Stimulated activated CD8-positive, alpha-beta memory T cell treated with anti-CD3 and anti-CD28 coated beads, Interleukin-15, amount 100 ng/mL, for 4 hours (primary cell): Measurements from ENCODE around the gene METRNL.
"Not testable (repeated sequence)": the region's sequence is repeated elsewhere in the genome, so short reads cannot be mapped to it uniquely, and the experiment has no call there.

Experiments used
- DNase-seq, 2 donors: peaks; one replicate each; pipeline ENCODE4 v3.0.0-alpha.2; 2020; ENCODE audit warnings: low read depth in 2 of 2

The METRNL gene, protein sequence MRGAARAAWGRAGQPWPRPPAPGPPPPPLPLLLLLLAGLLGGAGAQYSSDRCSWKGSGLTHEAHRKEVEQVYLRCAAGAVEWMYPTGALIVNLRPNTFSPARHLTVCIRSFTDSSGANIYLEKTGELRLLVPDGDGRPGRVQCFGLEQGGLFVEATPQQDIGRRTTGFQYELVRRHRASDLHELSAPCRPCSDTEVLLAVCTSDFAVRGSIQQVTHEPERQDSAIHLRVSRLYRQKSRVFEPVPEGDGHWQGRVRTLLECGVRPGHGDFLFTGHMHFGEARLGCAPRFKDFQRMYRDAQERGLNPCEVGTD

DNA sequence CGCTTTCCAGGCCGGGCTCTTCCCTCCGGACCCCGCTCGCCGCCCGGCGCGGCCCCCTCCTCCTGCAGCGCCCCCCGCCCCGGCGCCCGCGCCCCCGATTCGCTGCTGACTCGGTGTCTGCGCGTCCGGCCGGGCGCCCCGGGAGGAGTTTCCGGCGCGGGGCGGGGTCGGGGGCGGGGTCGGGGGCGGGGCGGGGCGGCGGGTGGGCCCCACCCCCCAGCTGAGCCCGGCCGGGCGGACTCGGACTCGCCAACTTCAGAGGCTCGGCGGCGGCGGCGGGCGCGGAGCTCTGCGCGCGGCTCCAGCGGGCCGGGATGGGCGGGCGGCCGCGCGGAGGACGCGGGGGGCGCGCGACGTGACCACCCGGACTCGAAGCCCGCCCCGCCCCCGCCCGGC, at the start of gene METRNL:
Gene METRNL (plus strand): TSS at position 258 of the 396 bp plus-strand sequence. CDS start 207 bp downstream, outside the sequence.
- DNase-seq = peak; percentile 15 to 46

DNA sequence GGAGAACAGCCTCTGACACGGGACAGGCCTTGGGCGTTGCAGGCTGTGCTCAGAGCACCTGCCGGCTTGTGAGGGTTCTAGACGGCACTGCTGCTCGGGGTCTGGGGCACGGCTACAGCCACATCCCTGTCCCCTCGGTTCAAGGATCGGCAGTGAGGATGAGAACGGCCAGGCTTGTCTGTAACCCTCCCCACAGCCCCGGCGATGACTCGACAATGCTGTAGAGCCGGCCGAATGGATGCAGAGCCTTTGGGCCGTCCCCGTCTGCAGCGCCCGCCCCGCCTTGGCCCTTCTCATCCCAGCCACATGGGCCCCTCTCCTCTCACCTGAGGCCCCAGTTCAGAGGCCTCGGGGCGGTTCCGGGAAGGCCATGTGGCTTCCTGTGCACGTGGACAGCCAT, 49.0 kb upstream of the METRNL start:
- DNase-seq = no peak

DNA sequence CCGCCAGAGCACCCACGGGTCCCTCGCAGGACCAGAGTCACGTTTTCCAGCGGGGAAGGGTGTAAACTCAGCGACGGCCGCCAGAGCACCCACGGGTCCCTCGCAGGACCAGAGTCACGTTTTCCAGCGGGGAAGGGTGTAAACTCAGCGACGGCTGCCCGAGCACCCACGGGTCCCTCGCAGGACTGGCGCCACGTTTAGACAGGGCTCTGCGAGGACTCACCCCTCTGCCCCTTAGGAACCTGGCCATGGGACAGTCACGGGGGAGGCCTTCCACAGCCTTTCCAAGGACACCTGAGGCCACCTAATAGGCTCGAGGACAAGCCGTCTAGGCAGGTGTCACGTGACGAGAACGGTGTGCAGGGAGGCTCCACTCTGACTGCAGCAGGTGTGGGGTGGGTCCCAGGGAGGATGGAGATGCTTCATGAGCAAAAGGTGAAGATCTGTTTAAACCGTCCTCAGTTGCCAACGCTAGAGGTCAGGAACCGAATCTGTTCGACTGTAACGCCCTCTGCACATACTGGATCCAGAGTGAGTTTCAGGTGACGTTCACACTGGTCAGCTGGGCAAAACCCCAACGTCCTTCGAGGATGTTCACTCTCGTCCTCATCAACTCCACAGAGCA, 48.0 kb upstream of the METRNL start:
- no peak for DNase-seq

DNA sequence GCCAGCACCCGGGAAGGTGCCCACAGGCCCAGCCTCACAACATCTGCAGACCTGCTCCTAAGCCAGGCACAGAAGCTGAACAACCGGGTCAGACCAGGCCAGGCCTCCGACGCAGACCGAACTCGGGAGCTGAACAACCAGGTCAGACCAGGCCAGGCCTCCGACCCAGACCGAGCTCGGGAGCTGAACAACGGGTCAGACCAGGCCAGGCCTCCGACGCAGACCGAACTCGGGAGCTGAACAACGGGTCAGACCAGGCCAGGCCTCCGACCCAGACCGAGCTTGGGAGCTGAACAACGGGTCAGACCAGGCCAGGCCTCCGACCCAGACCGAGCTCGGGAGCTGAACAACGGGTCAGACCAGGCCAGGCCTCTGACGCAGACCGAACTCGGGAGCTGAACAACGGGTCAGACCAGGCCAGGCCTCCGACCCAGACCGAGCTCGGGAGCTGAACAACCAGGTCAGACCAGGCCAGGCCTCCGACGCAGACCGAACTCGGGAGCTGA, 47.4 kb upstream of the METRNL start:
- not testable (repeated sequence) for DNase-seq

DNA sequence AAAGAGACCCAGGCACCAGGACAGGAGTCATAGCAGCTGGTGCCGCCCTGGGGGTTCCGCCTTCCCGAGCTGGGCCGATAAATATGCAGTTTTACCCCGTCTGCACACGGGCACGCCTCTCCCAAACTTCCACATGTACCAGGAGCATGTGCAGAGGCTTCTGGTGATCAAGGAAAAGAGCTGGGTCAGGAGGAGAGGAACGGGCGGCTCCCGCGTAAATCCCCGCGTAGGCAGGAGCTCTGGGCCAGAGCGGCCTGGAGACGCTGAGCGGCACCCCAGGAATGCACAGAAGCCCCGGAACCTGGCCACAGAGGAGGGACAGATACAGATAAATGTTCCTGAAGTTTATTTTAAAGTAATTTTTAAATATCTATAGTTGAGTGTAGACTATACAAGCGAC, 46.6 kb upstream of the METRNL start:
- DNase-seq = no peak

DNA sequence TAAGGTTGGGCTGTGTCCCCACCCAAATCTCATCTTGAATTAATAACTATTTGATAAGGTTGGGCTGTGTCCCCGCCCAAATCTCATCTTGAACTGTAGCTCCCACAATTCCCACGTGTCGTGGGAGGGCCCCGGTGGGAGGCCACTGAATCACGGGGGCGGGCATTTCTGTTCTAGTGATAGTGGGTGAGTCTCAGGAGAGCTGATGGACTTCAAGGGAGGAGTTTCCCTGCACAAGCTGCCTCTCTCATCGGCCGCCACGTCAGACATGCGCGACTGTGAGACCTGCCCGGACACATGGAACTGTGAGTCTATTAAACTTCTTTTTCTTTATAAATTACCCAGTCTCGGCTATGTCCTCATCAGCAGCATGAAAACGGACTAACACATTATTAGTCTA, 44.9 kb upstream of the METRNL start:
- DNase-seq = no peak

DNA sequence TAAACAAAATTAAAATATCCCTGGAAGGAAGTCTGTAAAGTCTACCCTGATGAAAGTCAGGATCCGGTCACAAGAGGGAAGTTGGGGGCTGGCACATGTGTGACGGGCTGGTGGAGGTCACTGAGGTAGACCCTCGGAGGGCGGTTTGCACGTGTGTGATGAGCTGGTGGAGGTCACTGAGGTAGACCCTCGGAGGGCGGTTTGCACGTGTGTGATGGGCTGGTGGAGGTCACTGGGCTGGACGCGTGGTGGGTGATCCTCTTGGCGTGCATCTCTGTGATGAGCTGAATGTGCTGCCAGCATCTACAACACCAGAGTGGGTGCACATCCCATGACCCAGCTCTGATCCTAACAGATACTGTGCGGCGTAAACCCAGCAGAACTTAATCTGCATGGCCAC, 43.7 kb upstream of the METRNL start:
- no peak for DNase-seq

DNA sequence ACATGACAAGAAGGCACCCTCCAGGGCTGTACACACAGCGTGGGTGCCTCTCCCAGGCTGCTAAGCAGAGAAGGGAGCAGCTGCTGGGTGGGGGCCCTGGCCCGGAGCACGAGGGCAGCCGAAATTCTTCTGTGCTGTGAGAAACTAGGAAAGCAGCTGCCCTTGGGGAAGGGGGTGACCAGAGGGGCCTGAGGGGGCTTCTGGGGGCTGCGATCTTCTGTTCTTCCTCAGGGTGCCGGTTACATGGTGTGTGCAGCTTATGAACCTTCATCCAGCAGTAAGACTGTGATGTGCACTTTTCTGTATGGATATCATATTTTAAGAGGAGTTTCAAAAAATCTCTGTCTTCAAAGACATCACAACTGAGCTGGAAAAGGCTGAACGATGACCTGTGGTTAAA, 43.2 kb upstream of the METRNL start:
- no peak for DNase-seq

DNA sequence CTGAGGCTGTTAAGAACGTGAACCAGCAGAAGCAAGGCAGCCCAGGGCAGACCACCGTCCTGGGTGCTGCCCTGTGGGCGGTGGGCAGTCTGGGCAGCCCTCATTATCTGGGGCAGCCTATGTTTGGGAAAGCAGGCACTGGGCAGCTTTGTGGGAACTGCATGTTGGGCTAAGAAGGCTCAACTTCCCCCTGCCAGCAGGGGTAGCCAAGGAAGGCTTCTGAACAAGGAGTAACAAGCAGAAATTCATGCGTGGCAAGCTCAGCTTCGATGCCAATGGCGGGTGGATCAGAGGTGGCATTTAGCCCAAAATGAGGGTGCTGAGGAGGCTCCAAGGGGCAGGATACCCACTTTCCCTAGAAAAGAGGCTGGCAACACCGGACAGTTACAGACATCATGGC, 42.7 kb upstream of the METRNL start:
- DNase-seq = no peak

DNA sequence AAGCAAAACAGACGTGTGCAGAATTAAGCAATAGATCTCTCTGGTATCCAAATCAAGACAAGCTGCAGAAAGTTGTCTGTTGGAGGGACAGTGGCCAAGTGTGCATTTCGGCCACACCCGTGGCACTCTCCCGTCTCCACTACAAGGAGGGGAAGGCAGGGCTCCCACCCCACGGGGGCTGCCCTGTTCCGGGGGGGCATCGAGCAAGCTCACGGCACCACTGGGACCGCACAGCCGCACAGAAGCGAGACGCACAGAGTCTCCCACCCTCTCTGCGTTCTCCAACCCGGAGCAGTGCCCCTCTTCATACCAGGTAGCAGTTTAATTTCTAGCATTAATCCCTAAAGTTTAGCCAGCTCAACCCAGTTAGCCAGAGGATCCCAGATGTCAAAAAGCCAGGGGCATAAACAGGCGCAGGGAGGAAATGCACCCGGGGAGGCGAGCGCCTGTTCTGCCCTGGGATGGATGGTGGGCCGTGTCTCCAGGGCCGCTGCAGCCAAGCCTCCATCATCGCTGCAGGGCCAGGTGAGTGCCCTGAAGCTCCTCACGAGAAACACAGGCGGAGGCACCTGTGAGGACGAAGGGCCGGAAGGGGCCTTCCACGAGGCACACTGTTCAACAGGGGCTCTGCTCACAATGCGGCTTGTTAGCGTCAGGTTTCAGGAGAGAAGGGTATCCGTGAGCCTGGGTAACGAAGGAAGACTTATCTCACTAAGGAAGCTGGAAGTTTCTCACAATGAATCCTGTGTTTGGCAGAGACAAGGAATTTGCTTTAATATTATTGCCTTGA, 42.1 kb upstream of the METRNL start:
- DNase-seq = no peak

DNA sequence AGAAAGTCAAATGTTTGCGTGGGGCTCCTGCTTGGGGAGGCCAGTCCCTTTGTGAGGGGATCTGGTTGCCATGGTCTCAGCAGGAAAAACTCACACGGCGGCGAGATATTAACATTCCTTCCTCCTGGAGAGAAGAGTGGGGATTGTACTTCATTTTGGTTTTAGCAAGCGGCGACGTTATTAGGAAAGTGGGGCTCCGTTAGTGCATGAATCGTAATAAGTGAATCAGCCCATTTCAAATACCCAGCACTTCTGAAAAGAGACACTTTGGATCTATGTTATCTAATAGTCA, 41.6 kb upstream of the METRNL start:
- DNase-seq = no peak

DNA sequence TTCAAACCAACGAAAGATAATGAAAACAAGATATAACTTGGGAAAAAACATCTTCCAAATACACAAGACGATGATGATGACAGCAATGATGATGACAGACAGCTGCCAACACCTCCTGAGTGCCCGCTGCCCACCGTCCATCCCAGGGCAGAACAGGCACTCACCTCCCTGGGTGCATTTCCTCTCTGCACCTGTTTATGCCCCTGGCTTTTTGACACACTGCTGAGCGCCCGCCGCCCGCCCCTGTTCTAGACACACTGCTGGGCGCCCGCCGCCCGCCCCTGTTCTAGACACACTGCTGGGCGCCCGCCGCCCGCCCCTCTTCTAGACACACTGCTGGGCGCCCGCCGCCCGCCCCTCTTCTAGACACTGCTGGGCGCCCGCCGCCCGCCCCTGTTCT, 40.4 kb upstream of the METRNL start:
- not testable (repeated sequence) for DNase-seq

DNA sequence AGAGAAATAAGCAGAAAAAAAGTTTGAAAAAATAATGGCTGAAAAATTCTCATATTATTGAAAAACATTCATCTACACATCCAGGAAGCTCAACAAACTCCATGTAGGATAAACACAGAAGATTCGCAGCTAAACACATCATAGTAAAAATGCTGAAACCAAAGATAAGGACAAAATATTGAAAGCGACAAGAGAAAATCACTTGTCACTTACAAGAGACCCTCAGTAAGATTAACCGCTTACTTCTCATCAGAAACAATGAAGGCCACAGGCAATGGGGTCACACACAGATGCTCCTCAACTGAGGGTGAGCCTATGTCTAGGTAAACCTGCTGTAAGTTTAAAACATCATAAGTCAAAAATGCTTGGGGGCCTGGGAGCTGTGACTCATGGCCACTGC, 38.1 kb upstream of the METRNL start:
- no peak for DNase-seq

DNA sequence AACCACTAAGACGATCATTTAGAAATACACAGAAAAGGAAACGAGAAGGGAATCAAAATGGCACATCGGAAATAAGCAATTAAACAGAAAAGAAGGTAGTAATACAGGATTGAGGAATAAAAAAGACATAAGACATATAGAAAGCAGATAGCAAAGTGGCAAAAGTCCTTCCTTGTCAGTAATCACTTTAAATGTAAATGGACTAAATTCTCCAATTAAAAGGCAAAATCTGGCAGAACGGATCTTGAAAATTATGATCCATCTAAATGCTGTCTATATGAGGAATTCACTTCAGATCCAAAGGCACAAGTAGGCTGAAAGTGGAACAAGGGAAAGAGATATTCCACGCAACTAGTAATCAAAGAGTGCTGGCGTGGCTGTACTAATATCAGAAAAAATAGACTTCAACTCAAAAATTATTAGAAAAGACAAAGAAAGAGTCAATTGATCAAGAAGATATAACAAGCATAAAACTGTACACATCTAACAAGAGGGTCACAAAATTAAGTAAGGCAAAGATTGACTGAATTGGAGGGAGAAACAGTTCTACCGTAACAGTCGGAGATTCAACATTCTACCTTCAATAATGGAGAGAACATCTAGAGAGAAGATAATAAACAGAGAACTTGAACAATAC, 36.8 kb upstream of the METRNL start:
- no peak for DNase-seq

DNA sequence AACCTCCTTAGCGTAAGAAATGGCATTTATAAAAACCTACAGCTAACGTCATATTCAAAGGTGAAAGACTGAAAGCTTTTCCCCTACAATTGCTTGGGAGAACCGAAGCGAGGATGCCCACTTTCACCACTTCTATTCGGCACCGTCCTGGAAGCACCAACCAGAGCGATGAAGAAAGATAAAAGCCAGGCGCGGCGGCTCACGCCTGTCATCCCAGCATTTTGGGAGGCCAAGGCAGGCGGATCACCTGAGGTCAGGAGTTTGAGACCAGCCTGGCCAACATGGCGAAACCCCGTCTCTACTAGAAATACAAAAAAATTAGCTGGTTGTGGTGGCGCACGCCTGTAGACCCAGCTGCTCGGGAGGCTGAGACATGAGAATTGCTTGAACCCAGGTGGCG, 34.9 kb upstream of the METRNL start:
- not testable (repeated sequence) for DNase-seq

DNA sequence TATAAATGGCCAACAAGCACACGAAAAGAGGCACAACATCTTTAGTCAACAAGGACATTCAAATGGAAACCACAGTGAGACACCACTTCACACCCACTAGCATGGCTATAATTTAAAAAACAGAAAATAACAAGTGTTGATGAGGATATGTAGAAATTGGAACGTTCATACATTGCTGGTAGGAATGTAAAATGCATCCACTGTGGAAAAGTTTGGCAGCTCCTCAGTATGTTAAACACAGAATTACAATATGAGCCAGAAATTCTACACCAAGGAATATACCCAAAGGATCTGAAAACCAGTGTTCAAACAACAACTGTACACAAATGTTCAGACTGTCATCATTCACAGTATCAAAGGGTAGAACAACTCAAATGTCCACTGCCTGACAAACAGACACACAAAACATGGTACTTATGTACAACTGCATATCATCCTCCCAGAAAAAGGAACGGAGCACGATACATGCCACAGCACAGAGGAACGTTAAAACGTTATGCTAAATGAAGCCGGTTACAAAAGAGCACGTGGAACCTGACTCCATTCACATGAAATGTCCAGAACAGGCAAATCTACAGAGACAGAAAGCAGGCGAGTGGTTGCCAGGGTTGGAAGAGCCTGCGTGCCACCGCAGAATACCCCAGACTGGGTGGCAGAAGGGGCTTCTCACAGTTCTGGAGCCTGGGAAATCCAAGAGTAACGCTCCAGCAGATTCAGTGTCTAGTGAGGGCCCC, 32.8 kb upstream of the METRNL start:
- no peak for DNase-seq

DNA sequence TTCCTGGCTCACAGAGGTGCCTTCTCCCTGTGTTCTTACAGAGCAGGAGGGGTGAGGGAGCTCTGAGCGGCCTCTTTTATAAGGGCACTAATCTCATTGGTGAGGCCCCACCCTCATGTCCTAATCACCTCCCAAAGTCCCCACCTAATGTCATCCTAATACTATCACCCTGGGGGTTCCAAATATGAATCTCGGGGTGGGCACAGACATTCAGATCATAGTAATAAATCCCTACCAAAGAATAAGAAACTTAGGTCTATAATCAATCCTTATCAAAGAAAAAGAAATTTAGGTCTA, 32.3 kb upstream of the METRNL start:
- no peak for DNase-seq

DNA sequence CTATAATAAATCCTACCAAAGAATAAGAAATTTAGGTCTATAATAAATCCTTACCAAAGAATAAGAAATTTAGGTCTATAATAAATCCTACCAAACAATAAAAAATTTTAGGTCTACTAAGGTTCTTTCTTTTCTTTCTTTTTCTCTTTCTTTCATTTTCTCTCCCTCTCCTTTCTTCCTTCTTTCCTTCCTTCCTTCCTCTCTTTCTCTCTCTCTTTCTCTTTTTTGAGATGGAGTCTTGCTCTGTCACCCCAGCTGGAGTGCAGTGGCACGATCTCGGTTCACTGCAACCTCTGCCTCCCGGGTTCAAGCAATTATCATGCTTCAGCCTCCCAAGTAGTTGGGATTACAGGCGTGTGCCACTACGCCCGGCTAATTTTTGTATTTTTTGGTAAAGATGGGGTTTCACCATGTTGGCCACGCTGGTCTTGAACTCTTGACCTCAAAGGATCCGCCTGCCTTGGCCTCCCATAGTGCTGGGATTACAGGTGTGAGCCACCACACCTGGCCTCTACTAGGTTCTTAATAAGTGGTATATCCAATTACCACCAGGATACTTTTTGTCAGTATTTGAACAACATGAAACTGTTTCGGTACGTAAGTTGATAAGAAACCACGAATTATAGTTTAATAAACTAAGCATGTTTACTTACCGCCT, 31.5 kb upstream of the METRNL start:
- not testable (repeated sequence) for DNase-seq

DNA sequence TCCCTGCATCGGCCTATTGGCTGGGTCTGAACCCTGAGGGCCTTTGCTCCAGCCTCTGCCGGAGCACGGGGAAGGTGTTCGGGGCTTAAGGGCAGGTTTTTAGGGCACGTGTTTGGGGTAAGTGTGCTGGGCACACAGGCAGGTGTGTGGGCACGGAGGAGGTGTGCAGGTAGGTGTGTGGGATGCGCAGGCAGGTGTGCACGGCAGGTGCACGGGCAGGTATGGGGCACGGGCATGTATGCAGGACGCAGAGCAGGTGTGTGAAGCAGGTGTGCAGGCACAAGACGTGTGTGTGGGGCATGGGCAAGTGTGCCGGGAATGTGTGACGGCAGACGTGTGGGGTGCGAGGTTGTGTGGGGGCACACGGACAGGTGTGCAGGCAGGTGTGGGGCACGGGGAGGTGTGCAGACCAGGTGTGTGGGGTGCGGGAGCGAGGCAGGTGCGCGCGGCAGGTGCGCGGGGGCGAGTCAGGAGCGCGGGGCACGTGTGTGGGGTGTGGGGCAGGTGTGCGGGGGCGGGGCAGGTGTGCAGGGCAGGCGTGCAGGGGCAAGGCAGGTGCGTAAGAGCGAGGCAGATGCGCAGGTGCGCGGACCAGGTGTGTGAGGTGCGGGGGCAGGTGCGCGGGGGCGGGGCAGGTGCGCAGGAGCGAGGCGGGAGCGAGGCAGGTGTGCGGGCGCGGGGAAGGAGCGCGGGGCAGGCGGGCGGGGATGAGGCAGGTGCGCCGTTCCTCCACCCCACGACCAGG, 28.6 kb upstream of the METRNL start:
- no peak for DNase-seq

DNA sequence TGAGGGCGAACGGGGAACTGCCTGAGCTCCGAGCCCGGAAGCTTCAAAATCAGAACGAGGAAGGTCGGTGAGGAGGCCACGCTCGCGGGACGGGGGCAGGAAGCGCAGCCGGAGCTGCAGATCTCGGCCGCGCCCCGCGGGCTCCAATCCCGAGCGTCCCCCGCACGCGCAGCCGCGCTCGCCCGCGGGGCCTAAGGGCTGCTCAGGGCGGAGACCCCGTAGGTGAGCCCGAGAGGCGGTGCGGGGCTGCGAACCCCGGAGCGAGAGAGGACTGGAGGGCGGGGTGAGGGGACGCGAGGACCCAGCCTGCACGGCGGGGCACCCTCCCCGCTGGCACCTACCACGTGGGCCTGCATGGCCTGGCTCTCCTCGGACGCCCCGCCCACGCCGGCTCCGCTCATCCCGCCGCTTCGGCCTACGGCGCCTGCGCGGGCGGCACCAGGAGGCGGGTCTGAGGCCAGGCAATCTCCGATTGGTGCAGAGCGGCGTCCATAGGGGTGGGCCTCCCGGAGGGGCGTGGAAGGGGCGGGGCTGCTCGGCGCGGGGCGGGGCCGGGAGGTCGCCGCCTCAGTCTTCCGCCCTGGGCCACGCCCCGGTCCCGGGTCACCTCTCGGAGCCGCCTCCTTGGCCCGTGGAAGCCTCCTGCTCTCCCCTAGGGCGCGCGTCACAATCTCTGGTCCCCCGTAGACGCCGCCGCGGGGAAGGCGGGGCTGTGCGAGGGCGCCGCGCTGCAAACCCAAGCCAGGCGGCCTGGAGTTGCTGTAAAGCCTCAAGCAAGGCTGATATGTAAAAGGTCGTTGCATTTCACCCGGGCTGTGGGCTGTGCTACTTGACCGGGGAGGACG, 27.8 kb upstream of the METRNL start:
- peak; percentile 91 to 97 for DNase-seq
